Measurements from ENCODE around the gene EPN3. TPM values are rescaled to one million over a fixed set of nuclear protein-coding genes. Genes with fewer than 3 reads are reported as not detected.
A peak's percentile ranks its signal among the peaks of the same experiment; 100 is the strongest.

The EPN3 gene
- total RNA-seq, 1 experiment from 2014 or later, result 22.8 TPM

GRCh38 chr17:50534979-50535326 lies 2.4 kb downstream of the EPN3 start:
- Histone ChIP-seq H3K27ac (peak overlapping the region; percentile 51; the same call in 1 of the 2 replicates), H3K4me3 (peak overlapping the region; percentile 89; the same call in 1 of the 2 replicates), H3K36me3 (ENCODE audit: low read depth) (peaks cover 4% of the 10 kb centered on the region; the same call in 1 of the 2 replicates), H2AFZ (no peak overlapping the region), H3K9me3 (ENCODE audit: insufficient read depth, low read depth) (no peaks in the 10 kb centered on the region), H3K4me1 (replicated peaks; ENCODE audit: insufficient read depth) (peaks cover 42% of the 10 kb centered on the region), H3K27me3 (ENCODE audit: insufficient read depth, low read depth) (no peaks in the 10 kb centered on the region), H4K20me1 (ENCODE audit: insufficient read depth) (no peaks in the 10 kb centered on the region; the same call in none of the 2 replicates), H3K79me2 (ENCODE audit: low read depth) (peaks cover 35% of the 10 kb centered on the region), H3K4me2 (peak overlapping the region; percentile 80), H3F3A (ENCODE audit: insufficient read depth, low read depth) (peaks cover 33% of the 10 kb centered on the region), H3K9me2 (ENCODE audit: insufficient read depth) (no peaks in the 10 kb centered on the region)
- intact Hi-C loops (cut with micrococcal nuclease; ENCODE audit: unreplicated experiment), result loop anchor here (1.0 to 2.0 kb wide), 2 partner anchors 30 to 53 kb away; no protein-coding TSS in a partner anchor
- ChIA-PET CTCF (no interaction called here), POLR2A (ENCODE audit: unreplicated experiment) (no interaction called here)
- no TSS peak for BruUV-seq (replicated peaks)
- TF ChIP-seq EZH2 (IDR thresholded peaks at IDR 0.05; ENCODE audit: low read depth) (no peak), CTCF (conservative IDR thresholded peaks at IDR 0.05) (no peak)
- no peak for DNase-seq

- Histone ChIP-seq H4K20me1 (ENCODE audit: insufficient read depth) (no peaks in the 10 kb centered on the region; the same call in none of the 2 replicates), H3K27ac (no peak overlapping the region), H3K9me2 (ENCODE audit: insufficient read depth) (no peaks in the 10 kb centered on the region), H3F3A (ENCODE audit: insufficient read depth, low read depth) (peaks cover 33% of the 10 kb centered on the region), H3K9me3 (ENCODE audit: insufficient read depth, low read depth) (no peaks in the 10 kb centered on the region), H3K36me3 (ENCODE audit: low read depth) (peaks cover 4% of the 10 kb centered on the region; the same call in 1 of the 2 replicates), H3K4me1 (replicated peaks; ENCODE audit: insufficient read depth) (peaks cover 42% of the 10 kb centered on the region), H3K27me3 (ENCODE audit: insufficient read depth, low read depth) (no peaks in the 10 kb centered on the region), H3K79me2 (ENCODE audit: low read depth) (peaks cover 35% of the 10 kb centered on the region), H2AFZ (no peak overlapping the region), H3K4me2 (peak overlapping the region; percentile 80), H3K4me3 (no peak overlapping the region)
- ChIA-PET CTCF (no interaction called here), POLR2A (ENCODE audit: unreplicated experiment) (no interaction called here)
- BruUV-seq (replicated peaks), result TSS peak; percentile 20
- TF ChIP-seq EZH2 (IDR thresholded peaks at IDR 0.05; ENCODE audit: low read depth) (no peak), CTCF (conservative IDR thresholded peaks at IDR 0.05) (no peak)
- no peak for DNase-seq
- intact Hi-C loops (cut with micrococcal nuclease; ENCODE audit: unreplicated experiment), result loop anchor here (2.0 kb wide), 1 partner anchor 31 kb away; no protein-coding TSS in a partner anchor
These were observed 2.9 kb downstream of the EPN3 start for GRCh38 chr17:50535407-50535806.

GRCh38 chr17:50536683-50537646 lies 4.4 kb downstream of the EPN3 start:
- intact Hi-C loops (cut with micrococcal nuclease; ENCODE audit: unreplicated experiment), result no loop called here
- no peaks in the 10 kb centered on the region for H3K9me2 ChIP-seq (ENCODE audit: insufficient read depth)
- no peaks in the 10 kb centered on the region for H3K27me3 ChIP-seq (ENCODE audit: insufficient read depth, low read depth)
- DNase-seq, result no peak
- TF ChIP-seq EZH2 (IDR thresholded peaks at IDR 0.05; ENCODE audit: low read depth), result no peak
- TF ChIP-seq CTCF (conservative IDR thresholded peaks at IDR 0.05), result no peak
- H3F3A ChIP-seq (ENCODE audit: insufficient read depth, low read depth), result peaks cover 26% of the 10 kb centered on the region
- no peak overlapping the region for H3K4me3 ChIP-seq
- POLR2A ChIA-PET (ENCODE audit: unreplicated experiment), result no interaction called here
- BruUV-seq (replicated peaks), result no TSS peak
- H3K4me1 ChIP-seq (replicated peaks; ENCODE audit: insufficient read depth), result peaks cover 29% of the 10 kb centered on the region
- no peak overlapping the region for H3K27ac ChIP-seq
- H3K79me2 ChIP-seq (ENCODE audit: low read depth), result peaks cover 34% of the 10 kb centered on the region
- no peaks in the 10 kb centered on the region; the same call in none of the 2 replicates for H4K20me1 ChIP-seq (ENCODE audit: insufficient read depth)
- H2AFZ ChIP-seq, result no peak overlapping the region
- CTCF ChIA-PET, result no interaction called here
- no peaks in the 10 kb centered on the region for H3K9me3 ChIP-seq (ENCODE audit: insufficient read depth, low read depth)
- peaks cover 4% of the 10 kb centered on the region; the same call in 1 of the 2 replicates for H3K36me3 ChIP-seq (ENCODE audit: low read depth)
- no peak overlapping the region for H3K4me2 ChIP-seq
